Measurements from ENCODE around the gene MYH11.

MYH11 gene

GRCh38 chr16:15829460-15829859, 27.4 kb downstream of the MYH11 start:
- TF ChIP-seq CTCF (IDR thresholded peaks at IDR 0.05; ENCODE audit: unreplicated experiment in 3 of 3): no peak
- Mint-ChIP-seq H3K4me1 (no peaks in the 10 kb centered on the region), H3K4me3 (no peak overlapping the region), H3K36me3 (ENCODE audit: low read depth) (no peaks in the 10 kb centered on the region), H3K27me3 (ENCODE audit: low read depth) (peaks cover 7% of the 10 kb centered on the region), H3K9me3 (no peaks in the 10 kb centered on the region), H3K27ac (peak overlapping the region in 2 of 3 experiments; percentile 40 to 61)

- Mint-ChIP-seq H3K27ac (no peak overlapping the region), H3K36me3 (ENCODE audit: low read depth) (no peaks in the 10 kb centered on the region), H3K27me3 (ENCODE audit: low read depth) (no peaks in the 10 kb centered on the region), H3K4me1 (peaks cover 11% of the 10 kb centered on the region), H3K9me3 (no peaks in the 10 kb centered on the region), H3K4me3 (no peak overlapping the region)
- TF ChIP-seq CTCF (IDR thresholded peaks at IDR 0.05; ENCODE audit: unreplicated experiment in 3 of 3): no peak
These were observed 29.0 kb downstream of the MYH11 start for GRCh38 chr16:15827709-15828343.

- no peak for TF ChIP-seq CTCF (IDR thresholded peaks at IDR 0.05; ENCODE audit: unreplicated experiment in 3 of 3)
- H3K36me3 Mint-ChIP-seq (ENCODE audit: low read depth): no peaks in the 10 kb centered on the region
- peaks cover 11% of the 10 kb centered on the region for H3K4me1 Mint-ChIP-seq
- H3K4me3 Mint-ChIP-seq: no peak overlapping the region
- H3K27me3 Mint-ChIP-seq (ENCODE audit: low read depth): no peaks in the 10 kb centered on the region
- no peaks in the 10 kb centered on the region for H3K9me3 Mint-ChIP-seq
- no peak overlapping the region for H3K27ac Mint-ChIP-seq
These were observed 29.5 kb downstream of the MYH11 start for GRCh38 chr16:15827299-15827698.

- H3K27me3 Mint-ChIP-seq (ENCODE audit: low read depth): no peaks in the 10 kb centered on the region
- peaks cover 11% of the 10 kb centered on the region for H3K4me1 Mint-ChIP-seq
- no peaks in the 10 kb centered on the region for H3K9me3 Mint-ChIP-seq
- no peaks in the 10 kb centered on the region for H3K36me3 Mint-ChIP-seq (ENCODE audit: low read depth)
- no peak overlapping the region for H3K4me3 Mint-ChIP-seq
- TF ChIP-seq CTCF (IDR thresholded peaks at IDR 0.05; ENCODE audit: unreplicated experiment in 3 of 3): no peak
- no peak overlapping the region for H3K27ac Mint-ChIP-seq
These were observed 31.0 kb downstream of the MYH11 start for GRCh38 chr16:15825750-15826305.

- no peak for TF ChIP-seq CTCF (IDR thresholded peaks at IDR 0.05; ENCODE audit: unreplicated experiment in 3 of 3)
- Mint-ChIP-seq H3K9me3 (peaks cover 2% of the 10 kb centered on the region), H3K27ac (peak overlapping the region in 1 of 3 experiments; percentile 51), H3K27me3 (ENCODE audit: low read depth) (peaks cover under 1% of the 10 kb centered on the region), H3K4me1 (peaks cover 11% of the 10 kb centered on the region), H3K36me3 (ENCODE audit: low read depth) (no peaks in the 10 kb centered on the region), H3K4me3 (no peak overlapping the region)
These were observed 33.9 kb downstream of the MYH11 start for GRCh38 chr16:15822957-15823356.

GRCh38 chr16:15820837-15821236, 36.0 kb downstream of the MYH11 start:
- Mint-ChIP-seq H3K4me1 (peaks cover 11% of the 10 kb centered on the region), H3K27me3 (ENCODE audit: low read depth) (peaks cover 6% of the 10 kb centered on the region), H3K36me3 (ENCODE audit: low read depth) (no peaks in the 10 kb centered on the region), H3K9me3 (peaks cover 16% of the 10 kb centered on the region), H3K4me3 (no peak overlapping the region), H3K27ac (no peak overlapping the region)
- no peak for TF ChIP-seq CTCF (IDR thresholded peaks at IDR 0.05; ENCODE audit: unreplicated experiment in 3 of 3)
